NCI-H446 treated with DMSO at 0.1 percent for 48 hours (cell line): Measurements from ENCODE around the gene WFDC9.
"Not testable (repeated sequence)": the region's sequence is repeated elsewhere in the genome, so short reads cannot be mapped to it uniquely, and the experiment has no call there.

ENCODE experiments used
- DNase-seq: peaks from one replicate; lab custom pipeline; 2025; lab: John Stamatoyannopoulos, UW

WFDC9 gene

DNA sequence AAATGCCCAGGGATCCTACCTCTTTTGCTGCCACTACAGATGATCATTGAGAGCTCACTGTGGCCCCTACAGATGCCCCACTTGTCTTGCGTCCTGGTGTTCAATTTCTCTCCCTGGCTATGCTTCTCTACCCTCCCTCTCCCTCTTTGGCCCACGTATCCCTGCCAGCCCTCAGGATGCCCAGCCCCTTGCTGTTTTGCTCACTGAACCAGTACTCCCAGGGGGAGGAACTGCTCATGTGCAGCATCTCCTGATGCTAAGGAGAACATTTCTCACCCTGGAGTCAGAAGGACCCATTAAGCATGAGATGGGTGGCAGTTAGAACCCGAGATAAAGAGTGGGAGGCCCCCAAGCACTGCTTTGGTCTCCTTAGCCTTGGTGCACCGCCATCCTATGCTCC is at the start of gene WFDC9:
WFDC9 (minus strand) TSS at position 101 of the 400 bp plus-strand sequence. CDS start 21,103 bp downstream, outside the sequence.
- no peak for DNase-seq

DNA sequence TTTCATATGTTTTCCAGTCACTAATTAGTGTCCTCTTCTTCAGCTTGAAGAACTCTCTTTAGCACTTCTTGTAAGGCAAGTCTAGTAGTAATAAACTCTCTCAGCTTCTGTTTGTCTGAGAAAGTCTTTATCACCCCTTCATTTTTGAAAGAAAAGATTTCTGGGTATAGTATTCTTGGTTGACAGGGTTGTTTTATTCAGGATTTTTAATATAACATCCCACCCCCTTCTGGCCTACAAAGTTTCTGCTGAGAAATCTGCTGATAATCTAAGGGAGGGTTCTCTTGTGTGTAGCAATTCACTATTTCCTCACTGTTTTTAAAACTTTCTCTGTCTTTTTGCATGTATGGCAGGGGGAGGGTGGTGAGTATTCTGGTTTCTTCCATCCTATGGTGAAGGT is 48.6 kb upstream of the WFDC9 start:
- no peak for DNase-seq

DNA sequence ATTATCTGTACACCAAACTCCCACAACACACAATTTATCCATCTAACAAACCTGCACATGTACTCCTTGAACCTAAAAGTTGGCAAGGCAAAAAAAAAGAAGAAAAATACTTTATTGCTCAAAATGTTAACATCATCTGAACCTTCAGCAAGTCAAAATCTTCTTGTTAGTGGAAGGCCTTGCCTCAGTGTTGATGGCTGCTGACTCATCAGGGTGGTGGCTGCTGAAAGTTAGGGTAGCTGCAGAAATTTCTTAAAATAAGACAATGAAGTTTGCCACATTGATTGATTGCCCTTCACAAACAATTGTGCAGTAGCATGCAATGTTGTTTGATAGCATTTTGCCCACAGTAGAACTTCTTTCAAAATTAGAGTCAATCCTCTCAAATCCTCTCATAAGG is 41.7 kb upstream of the WFDC9 start:
- no peak for DNase-seq

DNA sequence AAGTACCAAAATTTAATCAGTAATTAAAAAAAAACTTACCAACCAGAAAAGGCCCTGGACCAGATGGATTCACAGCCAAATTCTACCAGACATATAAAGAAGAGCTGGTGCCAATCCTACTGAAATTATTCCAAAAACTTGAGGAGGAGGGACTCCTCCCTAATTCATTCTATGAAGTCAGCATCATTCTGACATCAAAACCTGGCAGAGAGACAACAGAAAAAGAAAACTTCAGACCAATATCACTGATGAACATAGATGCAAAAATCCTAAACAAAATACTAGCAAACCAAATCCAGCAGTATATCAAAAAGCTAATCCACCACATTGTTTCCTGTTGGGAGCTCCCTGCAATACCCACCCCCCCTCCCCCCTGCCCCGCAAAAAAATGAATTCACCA is 39.1 kb upstream of the WFDC9 start, which contains the start of gene WFDC11:
WFDC11 (minus strand) TSS at position 101 of the 400 bp plus-strand sequence. CDS start 19,639 bp downstream, outside the sequence.
- DNase-seq, result no peak

DNA sequence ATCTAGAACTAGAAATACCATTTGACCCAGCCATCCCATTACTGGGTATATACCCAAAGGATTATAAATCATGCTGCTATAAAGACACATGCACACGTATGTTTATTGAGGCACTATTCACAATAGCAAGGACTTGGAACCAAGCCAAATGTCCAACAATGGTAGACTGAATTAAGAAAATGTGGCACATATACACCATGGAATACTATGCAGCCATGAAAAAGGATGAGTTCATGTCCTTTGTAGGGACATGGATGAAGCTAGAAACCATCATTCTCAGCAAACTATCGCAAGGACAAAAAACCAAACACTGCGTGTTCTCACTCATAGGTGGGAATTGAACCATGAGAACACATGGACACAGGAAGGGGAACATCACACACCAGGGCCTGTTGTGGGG is 26.0 kb upstream of the WFDC9 start:
- not testable (repeated sequence) for DNase-seq

DNA sequence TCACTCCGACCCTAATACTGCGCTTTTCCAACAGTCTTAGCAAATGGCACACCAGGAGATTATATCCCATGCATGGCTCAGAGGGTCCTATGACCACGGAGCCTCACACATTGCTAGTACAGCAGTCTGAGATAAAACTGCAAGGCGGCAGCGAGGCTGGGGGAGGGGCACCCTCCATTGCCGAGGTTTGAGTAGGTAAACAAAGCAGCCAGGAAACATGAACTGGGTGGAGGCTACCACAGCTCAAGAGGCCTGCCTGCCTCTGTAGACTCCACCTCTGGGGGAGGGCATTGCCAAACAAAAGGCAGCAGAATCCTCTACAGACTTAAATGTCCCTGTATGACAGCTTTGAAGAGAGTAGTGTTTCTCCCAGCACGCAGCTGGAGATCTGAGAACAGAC is 20.6 kb upstream of the WFDC9 start:
- not testable (repeated sequence) for DNase-seq

DNA sequence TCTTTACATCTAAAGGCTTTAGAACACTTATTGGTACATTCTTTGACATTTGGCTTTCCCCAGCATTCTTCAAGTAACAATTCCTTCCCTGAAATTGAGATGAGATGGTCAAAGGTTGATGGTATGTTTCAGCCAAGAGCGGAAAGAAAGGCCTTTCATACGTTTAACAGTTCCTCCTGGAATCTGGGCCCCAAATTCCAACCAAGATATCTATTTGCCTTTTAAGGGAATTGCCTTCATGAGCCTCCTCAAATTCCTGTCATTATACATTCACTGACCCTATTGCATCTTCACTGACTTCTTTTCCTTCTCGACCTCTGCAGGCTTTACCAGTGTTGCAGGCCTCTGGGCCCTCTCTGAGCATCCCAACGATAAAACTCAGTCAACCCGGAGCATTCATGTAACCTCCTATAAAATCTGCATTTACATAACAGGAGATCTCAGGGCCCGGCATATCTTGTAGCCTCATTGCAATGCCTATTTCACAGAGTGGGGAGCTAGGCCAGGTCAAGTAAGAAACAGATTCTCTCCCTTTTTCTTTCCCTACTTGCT is 18.3 kb upstream of the WFDC9 start:
- no peak for DNase-seq

DNA sequence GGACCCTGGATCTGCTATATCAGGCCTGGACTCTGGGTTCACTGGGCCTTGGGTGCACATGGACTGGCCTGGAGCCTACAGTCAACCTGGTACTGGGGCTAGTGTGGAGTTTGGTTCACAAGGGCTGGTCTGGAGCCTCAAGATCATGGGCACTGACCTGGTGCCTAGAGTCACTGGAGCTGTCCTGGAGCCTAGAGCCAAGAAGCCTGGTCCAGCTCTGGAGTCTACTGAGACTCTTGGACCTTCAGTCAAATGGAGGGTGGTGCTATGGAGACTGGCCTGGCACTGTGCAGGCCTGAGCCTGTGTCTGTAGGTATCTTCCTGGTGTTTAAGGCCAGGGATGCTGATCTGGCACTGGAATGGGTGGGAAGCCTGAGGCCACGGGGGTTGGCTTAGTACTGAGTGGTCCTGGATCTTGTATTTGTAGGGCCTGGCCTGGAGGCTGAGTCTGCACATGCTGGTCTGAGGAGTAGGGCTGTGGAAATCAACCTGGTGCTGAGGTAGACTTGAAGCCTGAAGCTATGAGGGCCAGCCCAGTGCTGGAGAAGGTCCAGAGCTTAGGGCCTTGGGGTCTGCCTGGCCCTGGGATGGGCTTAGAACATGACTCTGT is 16.5 kb upstream of the WFDC9 start:
- DNase-seq, result no peak

DNA sequence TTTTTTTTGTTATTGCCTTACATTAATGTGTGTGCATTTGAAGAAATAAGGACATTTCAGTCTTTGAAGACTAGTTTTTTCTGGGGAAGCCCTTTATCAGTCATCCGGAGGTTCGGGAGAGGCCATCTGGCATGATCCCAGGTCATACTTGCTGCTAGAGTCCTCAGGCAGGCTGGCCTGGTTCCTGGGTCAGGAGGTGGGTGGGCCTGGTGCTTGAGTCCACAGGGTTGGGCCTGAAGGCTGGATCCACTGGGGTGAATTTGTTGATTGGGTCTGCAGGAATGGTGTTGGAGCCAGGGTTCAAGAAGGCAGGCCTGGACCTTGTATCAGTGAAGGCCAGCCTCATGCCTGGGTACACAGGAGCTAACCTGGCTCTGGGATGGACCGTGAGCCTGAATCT is 15.8 kb upstream of the WFDC9 start:
- DNase-seq, result no peak

DNA sequence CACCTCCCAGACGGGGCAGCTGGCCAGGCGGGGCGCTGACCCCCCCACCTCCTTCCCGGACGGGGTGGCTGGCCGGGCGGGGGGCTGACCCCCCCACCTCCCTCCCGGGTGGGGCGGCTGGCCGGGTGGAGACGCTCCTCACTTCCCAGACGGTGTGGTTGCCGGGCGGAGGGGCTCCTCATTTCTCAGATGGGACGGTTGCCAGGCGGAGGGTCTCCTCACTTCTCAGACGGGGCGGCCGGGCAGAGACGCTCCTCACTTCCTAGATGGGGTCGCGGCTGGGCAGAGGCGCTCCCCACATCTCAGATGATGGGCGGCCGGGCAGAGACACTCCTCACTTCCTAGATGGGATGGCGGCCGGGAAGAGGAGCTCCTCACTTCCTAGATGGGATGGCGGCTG is 14.8 kb upstream of the WFDC9 start:
- not testable (repeated sequence) for DNase-seq

DNA sequence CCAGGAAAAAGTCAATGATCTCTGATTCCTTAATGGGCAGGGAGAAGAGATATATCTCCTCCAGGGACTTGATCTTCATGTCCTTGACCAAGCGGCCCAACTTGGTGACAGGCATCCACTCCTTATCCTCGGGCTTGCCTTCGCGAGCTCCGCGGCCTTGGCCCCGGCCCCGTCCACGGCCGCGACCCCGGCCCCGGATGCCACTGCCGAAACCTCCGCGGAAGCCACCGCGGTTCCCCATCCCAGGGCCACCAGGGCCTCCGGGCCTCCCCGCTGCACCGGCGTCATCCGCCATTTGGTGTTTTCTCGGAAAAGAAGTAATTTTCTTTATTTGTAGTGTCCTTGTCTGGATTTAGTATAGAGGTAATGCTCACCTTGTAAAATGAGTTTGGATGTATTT is 10.0 kb upstream of the WFDC9 start:
- not testable (repeated sequence) for DNase-seq

DNA sequence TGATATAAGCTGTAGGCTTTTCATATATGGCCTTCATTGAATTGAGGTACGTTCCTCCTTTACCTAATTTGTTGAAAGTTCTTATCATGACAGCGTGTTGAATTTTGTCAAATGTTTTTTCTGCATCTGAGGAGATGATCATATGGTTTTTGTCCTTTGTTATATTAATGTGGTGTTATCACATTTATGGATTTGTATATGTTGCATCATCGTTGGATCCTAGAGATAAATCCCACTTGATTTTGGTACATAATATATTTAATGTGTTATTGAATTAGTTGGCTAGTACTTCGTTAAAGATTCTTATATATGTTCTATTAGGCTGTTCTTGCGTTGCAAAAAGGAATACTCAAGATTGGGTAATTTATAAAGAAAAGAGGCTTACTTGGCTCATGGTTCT is 8.6 kb upstream of the WFDC9 start:
- no peak for DNase-seq

DNA sequence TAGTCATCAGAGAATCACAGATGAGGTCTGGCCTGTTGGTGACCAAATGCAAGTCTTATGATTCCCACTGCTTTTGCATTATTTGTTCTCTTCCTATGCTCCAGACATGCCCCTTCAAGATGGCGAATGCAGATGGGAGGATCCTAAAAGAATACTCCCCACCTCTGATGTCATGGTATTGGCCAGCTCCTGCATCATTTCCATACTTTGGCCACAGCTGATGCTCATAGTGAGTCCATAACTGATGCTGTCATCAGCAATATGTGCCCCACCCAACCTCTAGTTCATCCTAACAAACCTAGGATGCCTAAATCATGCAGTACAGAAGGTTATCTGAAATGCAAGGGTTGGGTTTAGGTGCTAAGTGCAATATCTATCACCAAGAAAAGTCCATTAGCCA is 5.4 kb upstream of the WFDC9 start:
- DNase-seq, result no peak

DNA sequence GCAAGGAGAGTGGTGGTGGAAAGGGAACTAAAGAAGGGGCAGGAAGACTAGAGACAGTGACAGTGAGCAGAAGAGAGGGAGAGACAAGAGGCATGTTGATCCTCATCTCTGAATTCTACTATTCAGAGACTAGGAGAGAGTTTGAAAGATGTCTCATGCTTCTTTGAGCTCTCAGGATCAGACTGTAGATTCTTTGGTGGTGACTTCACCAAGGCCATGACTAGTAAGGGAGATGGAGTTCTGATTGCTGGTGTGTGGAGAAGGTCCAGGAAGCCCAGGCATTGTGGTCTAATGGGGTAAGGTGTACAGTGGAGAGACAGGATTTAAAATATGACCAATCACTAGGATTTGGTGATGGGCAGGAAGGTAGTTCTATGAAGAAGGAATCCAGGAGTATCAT is 713 bp downstream of the WFDC9 start:
- no peak for DNase-seq

DNA sequence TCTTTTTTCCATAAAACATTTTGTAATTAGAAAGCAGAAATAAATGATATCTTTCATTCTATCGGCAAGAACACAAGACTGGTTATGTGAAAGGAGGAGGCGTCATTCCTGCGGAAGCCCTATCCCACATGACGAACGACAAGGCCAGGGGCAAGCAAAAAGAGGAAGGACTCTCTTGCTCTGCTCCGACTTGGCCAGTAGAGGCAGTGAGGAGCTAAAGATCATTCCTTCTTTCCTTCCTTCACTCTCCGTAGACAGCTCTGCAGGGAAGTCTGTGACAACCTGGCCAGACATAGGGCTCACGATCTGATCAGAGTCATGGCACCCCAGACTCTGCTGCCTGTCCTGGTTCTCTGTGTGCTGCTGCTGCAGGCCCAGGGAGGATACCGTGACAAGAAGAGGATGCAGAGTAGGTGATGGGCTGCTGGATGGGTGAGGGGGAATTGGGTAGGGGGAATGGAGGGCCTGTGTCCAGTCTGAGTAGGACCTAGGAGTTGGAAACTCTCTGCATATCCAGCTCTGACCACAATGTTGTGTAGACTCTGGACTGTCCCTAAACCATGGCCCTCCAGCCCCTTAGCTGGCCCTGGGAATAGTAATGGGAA is 1.5 kb downstream of the WFDC9 start, which contains the start of gene WFDC10A:
WFDC10A (plus strand) TSS at position 244 of the 605 bp plus-strand sequence; CDS start at position 319, 75 bp downstream.
- no peak for DNase-seq

DNA sequence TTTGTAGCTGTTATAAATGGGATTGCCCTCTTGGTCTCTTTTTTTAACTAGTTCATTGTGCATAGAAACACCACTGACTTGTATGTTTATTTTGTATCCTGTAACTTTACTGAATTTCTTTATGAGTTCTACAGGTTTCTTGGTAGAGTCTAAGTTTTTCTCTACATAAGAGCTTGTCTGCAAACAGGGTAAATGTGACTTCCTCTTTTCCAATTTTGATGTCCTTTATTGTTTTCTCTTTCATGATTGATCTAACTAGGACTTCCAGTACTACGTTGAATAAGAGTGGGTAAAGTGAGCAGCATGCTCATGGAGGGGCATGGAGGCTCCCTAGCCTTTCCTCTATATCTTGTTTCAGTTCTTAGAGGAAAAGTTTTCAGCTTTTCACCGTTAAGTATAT is 4.5 kb downstream of the WFDC9 start:
- no peak for DNase-seq

DNA sequence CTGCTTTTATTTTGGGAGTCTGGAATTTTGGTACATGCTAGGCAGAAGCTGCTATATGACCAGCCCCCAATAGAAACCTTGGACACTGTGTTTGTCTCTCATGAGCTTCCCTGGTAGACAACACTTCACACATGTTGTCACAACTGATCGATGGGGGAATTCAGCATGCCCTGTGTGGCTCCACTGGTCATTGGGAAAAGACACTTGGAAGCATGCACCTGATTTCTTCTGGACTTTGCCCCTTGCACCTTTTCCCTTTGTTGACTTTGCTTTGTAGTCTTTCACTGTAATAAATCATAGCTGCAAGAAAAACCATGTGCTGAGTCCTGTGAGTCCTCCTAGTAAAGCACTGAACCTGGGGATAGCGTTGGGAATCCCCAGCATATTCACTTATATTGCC is 9.5 kb downstream of the WFDC9 start:
- DNase-seq, result no peak

DNA sequence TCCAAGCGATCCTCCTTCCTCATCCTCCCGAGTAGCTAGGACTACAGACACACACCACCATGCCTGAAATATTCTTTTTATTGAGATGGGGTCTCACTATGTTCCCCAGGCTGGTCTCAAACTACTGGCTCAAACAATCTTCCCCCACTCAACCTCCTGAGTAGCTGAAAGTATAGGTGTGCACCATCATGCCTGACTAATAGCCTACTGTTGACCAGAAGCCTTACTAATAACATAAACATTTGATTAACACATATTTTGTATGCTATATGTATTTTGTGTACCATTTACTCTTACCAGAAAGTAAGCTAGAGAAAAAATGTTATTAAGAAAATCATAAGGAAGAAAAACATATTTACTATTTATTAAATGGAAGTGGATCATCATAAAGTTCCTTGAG is 13.5 kb downstream of the WFDC9 start:
- no peak for DNase-seq

DNA sequence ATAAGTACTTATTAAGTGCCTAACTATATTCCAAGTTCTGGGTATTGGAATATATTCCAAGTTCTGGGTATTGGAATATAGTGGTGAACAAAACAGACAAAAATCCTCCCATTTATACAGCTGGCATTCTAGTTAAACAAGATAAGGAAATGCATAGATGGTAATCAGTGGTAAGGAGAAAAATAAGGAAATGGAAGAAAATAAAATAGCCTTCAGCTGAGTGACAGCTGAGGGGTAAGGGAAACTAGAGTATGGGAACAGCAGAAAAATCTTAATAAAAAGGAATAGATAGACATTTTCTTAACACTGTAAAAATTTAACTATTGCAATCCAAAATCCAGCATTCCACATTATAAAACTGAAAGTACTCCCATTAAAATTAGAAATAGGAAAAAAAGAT is 18.8 kb downstream of the WFDC9 start:
- DNase-seq, result no peak

DNA sequence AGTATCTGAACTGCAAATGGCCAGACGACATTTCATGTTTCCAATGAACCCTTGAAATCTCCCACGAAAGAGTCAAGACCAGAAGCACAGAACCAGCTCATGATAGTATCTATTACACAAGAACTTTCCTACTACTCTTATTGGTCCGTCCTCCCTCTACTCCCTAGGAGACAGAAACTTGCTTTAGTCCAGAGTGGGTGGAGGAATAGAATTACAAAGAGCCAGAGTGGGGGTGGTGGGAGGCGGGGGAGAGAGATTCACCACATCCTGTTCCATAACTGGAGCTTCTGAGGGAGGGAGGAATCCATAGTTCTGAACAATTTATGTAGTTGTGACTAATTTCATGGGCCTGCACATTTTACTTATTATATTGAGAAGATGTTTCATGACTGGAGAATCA is 20.0 kb downstream of the WFDC9 start:
- no peak for DNase-seq

DNA sequence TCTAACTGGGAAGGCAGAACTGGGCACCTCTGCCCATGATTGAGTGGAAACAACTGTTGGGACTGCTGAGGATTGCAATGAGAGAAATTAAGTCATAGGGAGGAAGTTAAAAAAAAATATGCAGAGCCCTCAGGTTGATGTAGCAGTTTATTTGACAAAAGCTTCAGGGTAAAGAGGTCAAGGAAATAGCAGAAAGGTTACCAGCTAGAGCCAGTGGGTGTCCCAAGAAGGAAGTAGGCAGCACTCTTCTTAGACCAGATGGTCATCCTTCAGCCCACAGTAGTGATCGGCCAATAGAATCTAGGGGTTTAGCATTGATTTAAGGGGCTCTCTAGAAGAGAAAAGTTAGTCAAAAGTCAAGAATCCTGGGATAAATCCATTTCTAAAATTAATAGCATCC is 23.3 kb downstream of the WFDC9 start:
- DNase-seq, result no peak

DNA sequence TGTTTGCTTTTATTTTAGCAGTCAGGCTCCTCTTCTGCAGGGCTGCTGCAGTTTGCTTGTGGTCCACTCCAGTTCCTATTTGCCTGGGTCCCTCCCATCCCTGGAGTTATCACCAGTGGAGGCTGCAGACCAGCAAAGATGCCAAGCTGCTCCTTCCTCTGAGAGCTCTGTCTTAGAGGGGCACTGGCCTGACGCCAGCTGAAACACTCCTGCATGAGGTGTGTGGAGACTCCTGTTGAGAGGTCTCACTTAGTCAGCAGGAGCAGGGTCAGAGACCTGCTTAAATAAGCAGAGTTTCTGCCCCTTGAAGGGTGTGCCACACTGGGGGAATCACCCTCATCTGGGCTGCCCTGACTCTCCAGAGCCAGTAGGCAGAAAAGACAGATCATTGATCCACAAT is 35.8 kb downstream of the WFDC9 start:
- no peak for DNase-seq

DNA sequence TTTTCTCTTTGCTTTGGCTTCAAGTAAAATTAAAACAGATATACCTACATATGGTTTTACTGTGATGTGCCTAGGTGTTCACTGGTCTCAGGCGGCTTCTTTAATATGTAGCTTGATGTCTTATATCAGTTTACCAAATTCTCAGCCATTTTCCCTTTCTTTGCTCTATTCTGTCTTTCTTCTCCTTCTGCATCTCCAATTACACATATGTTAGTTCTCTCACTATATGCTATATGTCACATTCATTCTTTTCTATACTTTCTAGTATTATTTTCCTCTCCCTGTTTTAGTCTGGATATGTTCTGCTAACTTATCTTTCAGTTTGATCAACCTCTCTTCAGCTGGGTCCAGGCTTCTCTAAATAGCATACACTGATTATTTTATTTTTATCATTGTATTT is 37.6 kb downstream of the WFDC9 start:
- DNase-seq, result no peak
